Spleen (tissue), 11 donors: ENCODE data around the gene TBC1D20. TPM values are rescaled to one million over a fixed set of nuclear protein-coding genes. Genes with fewer than 3 reads are reported as not detected.

ENCODE experiments used
- DNase-seq: peaks from one replicate; pipeline ENCODE4 v3.0.0-alpha.2; 2020
- H3K27ac ChIP-seq, 8 donors: fragments of 200-600 bp; sonication (generic) in 7 of 8; 1 replicate in 4 of 8; 2 replicates in 4 of 8; pipeline versions ENCODE4 v1.5.0 to v1.8.0; 2016 to 2021; ENCODE audit warnings: inconsistent platforms in 4 of 8, mild to moderate bottlenecking in 4 of 8, moderate library complexity in 1 of 8
- H3K27me3 ChIP-seq, 7 donors: fragments of 200-600 bp; sonication (generic) in 6 of 7; replicated peaks in 1 of 7; 1 replicate in 4 of 7; 2 replicates in 3 of 7; pipeline versions ENCODE4 v1.5.0 to v1.8.0; 2016 to 2021; ENCODE audit warnings: inconsistent platforms in 3 of 7, mild to moderate bottlenecking in 1 of 7
- H3K36me3 ChIP-seq, 6 donors: fragments of 200-600 bp; sonication (generic) in 5 of 6; 1 replicate in 4 of 6; 2 replicates in 2 of 6; pipeline versions ENCODE4 v1.5.0 to v1.8.0; 2016 to 2021; ENCODE audit warnings: inconsistent platforms in 2 of 6
- H3K4me1 ChIP-seq, 6 donors: fragments of 200-600 bp; sonication (generic) in 5 of 6; 1 replicate in 3 of 6; 2 replicates in 3 of 6; pipeline versions ENCODE4 v1.5.0 to v1.8.0; 2016 to 2021; ENCODE audit warnings: inconsistent platforms in 3 of 6
- H3K4me3 ChIP-seq, 8 donors: fragments of 200-600 bp; sonication (generic) in 7 of 8; 1 replicate in 4 of 8; 2 replicates in 4 of 8; pipeline versions ENCODE4 v1.5.0 to v1.8.0; 2016 to 2021; ENCODE audit warnings: inconsistent platforms in 4 of 8, mild to moderate bottlenecking in 4 of 8, moderate library complexity in 2 of 8
- H3K9me3 ChIP-seq, 8 donors: fragments of 200-600 bp; sonication (generic) in 7 of 8; 1 replicate in 4 of 8; 2 replicates in 4 of 8; pipeline versions ENCODE4 v1.5.0 to v1.8.0; 2016 to 2021; ENCODE audit warnings: inconsistent platforms in 4 of 8
- CTCF ChIP-seq, 11 experiments: fragments of 200-600 bp in 7 of 11; fragments of 450-650 bp in 4 of 11; sonication (generic) in 4 of 11; IDR thresholded peaks in 8 of 11; conservative IDR thresholded peaks in 3 of 11; 1 replicate in 7 of 11; 2 replicates in 4 of 11; pipeline versions ENCODE4 v1.4.0 to v1.8.0; 2016 to 2021; ENCODE audit warnings: antibody characterized with exemption in 11 of 11, inconsistent platforms in 4 of 11, mild to moderate bottlenecking in 1 of 11
- POLR2A ChIP-seq, 3 donors: fragments of 450-650 bp; IDR thresholded peaks; one replicate each; pipeline ENCODE4 v1.5.1; 2017; ENCODE audit warnings: antibody characterized with exemption in 3 of 3, mild to moderate bottlenecking in 1 of 3
- POLR2AphosphoS5 ChIP-seq, 3 donors: sonication (generic); formaldehyde crosslinking; IDR thresholded peaks; one replicate each; pipeline ENCODE4 v1.5.1; 2017; ENCODE audit warnings: antibody characterized with exemption in 3 of 3
- WGBS, 5 donors: extraction: QIAGEN DNeasy Blood & Tissue Kit in 3 of 5; methylation state at CpG; one replicate each; pipeline versions ENCODE4 v1.1.5 to v1.1.7; 2013 to 2018; 5-methylcytosine and 5-hydroxymethylcytosine counted together
- intact Hi-C: fragments of 100-400 bp; cut with DNase I; formaldehyde crosslinking; loops from one replicate; pipeline ENCODE4 v1.15.0; 2023; ENCODE audit warnings: low total_unique reads
- polyA plus RNA-seq, 3 donors: library from polyadenylated mRNA; stranded (reverse); fragments of 200-250 nt; gene quantifications; one replicate each; pipeline ENCODE4 v1.2.1, GENCODE V29; 2013
- total RNA-seq, 7 donors: library from RNA; depleted of rRNA in 3 of 7; stranded (reverse); fragments of >200 nt in 3 of 7; fragmentation: NEBNext Ultra II Directional in 4 of 7; extraction: Animal tissue kit (Norgen Biotek cat#: 25700) in 4 of 7; gene quantifications; one replicate each; pipeline versions ENCODE4 v1.1.0 to v1.2.1, GENCODE V29; 2016 to 2021
- donor health status: healthy with polysubstance abuse.
- donor health status: DM: no; HTN: no; CAD: no; lungs with moderate emphysema.
- donor health status: DM: no; HTN: no; CAD: no.
- donor health status: Bipolar disorder and iron deficiency.
- donor health status: healthy.
- donor health status: DM: no; HTN: no; CAD: no.
- donor health status: DM: yes; HTN: yes; CAD: no.

TBC1D20 gene
- total and polyA plus RNA-seq, 10 donors: 9.2 to 41.0 (median 32.8) TPM

- peaks cover 0 to 30% (median 18%) of the 10 kb centered on the region in 6 donors for H3K4me1 ChIP-seq
- no peak for TF ChIP-seq POLR2AphosphoS5 (IDR thresholded peaks at IDR 0.05)
- no peak for TF ChIP-seq CTCF (IDR thresholded peaks at IDR 0.05 in 8 of 11, conservative IDR thresholded peaks at IDR 0.05 in 3 of 11)
- no peak for TF ChIP-seq POLR2A (IDR thresholded peaks at IDR 0.05)
- DNase-seq: no peak
- H3K4me3 ChIP-seq: no peak overlapping the region
- H3K27ac ChIP-seq: no peak overlapping the region
- H3K9me3 ChIP-seq: no peaks in the 10 kb centered on the region
- intact Hi-C loops: no loop called here
- H3K27me3 ChIP-seq: no peaks in the 10 kb centered on the region
- WGBS, 5 donors: 94 to 97% (median 95%) methylated on average over 7 of the region's 7 CpGs
- peaks cover 0 to 76% (median 52%) of the 10 kb centered on the region in 6 donors for H3K36me3 ChIP-seq
Observed at GRCh38 chr20:507006-507758, 44.8 kb upstream of the TBC1D20 start.

- intact Hi-C loops: no loop called here
- H3K36me3 ChIP-seq: peaks cover 0 to 100% (median 67%) of the 10 kb centered on the region in 6 donors
- H3K9me3 ChIP-seq: no peaks in the 10 kb centered on the region
Observed at GRCh38 chr20:504632-505075, 42.3 kb upstream of the TBC1D20 start.

GRCh38 chr20:503048-503737 lies 40.9 kb upstream of the TBC1D20 start:
- TF ChIP-seq POLR2AphosphoS5 (IDR thresholded peaks at IDR 0.05): no peak
- TF ChIP-seq CTCF (IDR thresholded peaks at IDR 0.05 in 8 of 11, conservative IDR thresholded peaks at IDR 0.05 in 3 of 11): no peak
- no peak for TF ChIP-seq POLR2A (IDR thresholded peaks at IDR 0.05)
- WGBS, 5 donors: 96 to 98% (median 97%) methylated on average over 11 of the region's 11 CpGs
- no peak for DNase-seq
- H3K4me3 ChIP-seq: no peak overlapping the region
- no peaks in the 10 kb centered on the region for H3K27me3 ChIP-seq
- H3K4me1 ChIP-seq: no peaks in the 10 kb centered on the region
- intact Hi-C loops: no loop called here
- H3K36me3 ChIP-seq: peaks cover 2 to 100% (median 80%) of the 10 kb centered on the region in 6 donors
- H3K9me3 ChIP-seq: no peaks in the 10 kb centered on the region
- no peak overlapping the region for H3K27ac ChIP-seq

More at GRCh38 chr20:504632-505075, 42.3 kb upstream of the TBC1D20 start:
- no peak for TF ChIP-seq POLR2AphosphoS5 (IDR thresholded peaks at IDR 0.05)
- TF ChIP-seq POLR2A (IDR thresholded peaks at IDR 0.05): no peak
- TF ChIP-seq CTCF (IDR thresholded peaks at IDR 0.05 in 8 of 11, conservative IDR thresholded peaks at IDR 0.05 in 3 of 11): no peak
- Histone ChIP-seq H3K4me1 (peaks cover 0 to 5% (median 4%) of the 10 kb centered on the region in 6 donors), H3K4me3 (no peak overlapping the region), H3K27ac (no peak overlapping the region), H3K27me3 (no peaks in the 10 kb centered on the region)
- 89 to 92% (median 90%) methylated on average over 3 of the region's 3 CpGs for WGBS, 5 donors
- DNase-seq: no peak

- TF ChIP-seq POLR2AphosphoS5 (IDR thresholded peaks at IDR 0.05) (no peak), POLR2A (IDR thresholded peaks at IDR 0.05) (no peak)
- no peak for DNase-seq
- no peak overlapping the region for H3K4me3 ChIP-seq
- intact Hi-C loops: no loop called here
- no peak overlapping the region for H3K27ac ChIP-seq
- WGBS, 5 donors: 92 to 100% (median 99%) methylated on average over 2 of the region's 2 CpGs
- H3K4me1 ChIP-seq: no peaks in the 10 kb centered on the region
- no peaks in the 10 kb centered on the region for H3K9me3 ChIP-seq
- peaks cover 2 to 100% (median 78%) of the 10 kb centered on the region in 6 donors for H3K36me3 ChIP-seq
- H3K27me3 ChIP-seq: no peaks in the 10 kb centered on the region
Observed at GRCh38 chr20:497979-498378, 35.6 kb upstream of the TBC1D20 start.
